Omental fat pad (tissue), 4 donors: Measurements from ENCODE around the gene MYO1F. TPM values are rescaled to one million over a fixed set of nuclear protein-coding genes. Genes with fewer than 3 reads are reported as not detected.

Experiments
- ATAC-seq: fragments of 150-250 bp; one replicate; pipeline ENCODE4 v1.9.1; 2016; ENCODE audit warnings: mild to moderate bottlenecking, moderate library complexity; ENCODE audit not compliant: low FRiP score
- DNase-seq: peaks from one replicate; pipeline ENCODE4 v3.0.0-alpha.2; 2019; ENCODE audit warnings: low spot score
- CTCF ChIP-seq, 3 donors: fragments of 450-650 bp; IDR thresholded peaks; one replicate each; pipeline ENCODE4 v1.5.1; 2016 to 2017; ENCODE audit warnings: antibody characterized with exemption in 3 of 3, mild to moderate bottlenecking in 3 of 3, moderate library complexity in 2 of 3
- total RNA-seq, 4 donors: library from RNA; depleted of rRNA; stranded (reverse); fragments of >200 nt; gene quantifications; one replicate each; pipeline ENCODE4 v1.1.0, GENCODE V29; 2016

Gene MYO1F
- total RNA-seq, 4 donors from 2014 or later, result 13.9 to 86.7 (median 39.9) TPM

GRCh38 chr19:8585894-8586750 is 8.9 kb upstream of the MYO1F start:
- peak; percentile 12 for ATAC-seq
- no peak for TF ChIP-seq CTCF (IDR thresholded peaks at IDR 0.05)
- DNase-seq, result peak; percentile 29

DNA sequence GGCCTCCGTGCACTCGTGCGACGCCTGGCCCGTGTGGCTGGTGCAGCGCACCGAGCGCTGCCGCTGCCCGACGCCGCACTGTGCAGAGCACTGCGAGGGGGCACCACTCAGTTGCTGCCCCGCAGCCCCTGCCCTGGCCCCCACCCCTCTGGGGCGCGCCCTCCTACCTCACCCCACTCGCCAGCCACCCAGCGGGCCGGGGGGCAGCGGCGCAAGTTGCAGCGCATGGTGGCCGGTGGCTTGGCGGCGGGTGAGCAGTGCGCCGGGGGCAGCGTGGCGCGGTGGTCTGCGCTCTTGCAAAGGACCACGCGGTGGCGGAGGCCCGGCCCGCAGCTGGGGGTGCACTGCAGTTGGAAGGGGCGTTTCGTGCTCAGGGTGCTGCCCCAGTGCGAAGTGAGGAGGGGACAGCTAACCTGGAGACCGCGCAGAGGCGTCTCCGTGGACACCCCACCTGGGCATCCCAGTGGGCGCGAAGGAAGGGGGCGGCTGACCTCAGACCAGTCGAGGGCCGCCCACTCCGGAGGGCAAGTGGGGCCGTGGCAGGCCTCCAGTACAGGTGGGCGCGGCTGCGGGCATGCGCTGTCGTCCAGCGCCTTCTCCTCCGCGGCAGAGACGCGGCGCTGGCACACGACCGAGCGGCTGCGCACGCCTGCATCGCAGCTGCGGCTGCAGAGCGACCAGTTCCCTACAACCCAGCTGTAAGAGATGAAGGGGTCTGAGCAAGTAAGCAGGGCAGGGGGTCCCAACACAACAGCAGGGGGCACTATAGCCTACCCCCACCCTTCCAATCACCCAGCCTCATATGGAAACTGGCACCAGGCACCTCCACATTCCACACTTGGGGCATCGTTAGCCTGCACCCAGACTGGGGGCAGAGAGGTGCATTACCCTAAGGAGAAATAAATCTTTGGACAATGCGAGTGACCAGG is 8.0 kb upstream of the MYO1F start:
- DNase-seq, result no peak
- TF ChIP-seq CTCF (IDR thresholded peaks at IDR 0.05), result no peak
- peak; percentile 25 for ATAC-seq

- TF ChIP-seq CTCF (IDR thresholded peaks at IDR 0.05), result peak in 2 of 3 donors; percentile 72 to 97
- ATAC-seq (peak; percentile 49), DNase-seq (peak; percentile 81)
Observed at GRCh38 chr19:8580710-8581281, 3.6 kb upstream of the MYO1F start.

DNA sequence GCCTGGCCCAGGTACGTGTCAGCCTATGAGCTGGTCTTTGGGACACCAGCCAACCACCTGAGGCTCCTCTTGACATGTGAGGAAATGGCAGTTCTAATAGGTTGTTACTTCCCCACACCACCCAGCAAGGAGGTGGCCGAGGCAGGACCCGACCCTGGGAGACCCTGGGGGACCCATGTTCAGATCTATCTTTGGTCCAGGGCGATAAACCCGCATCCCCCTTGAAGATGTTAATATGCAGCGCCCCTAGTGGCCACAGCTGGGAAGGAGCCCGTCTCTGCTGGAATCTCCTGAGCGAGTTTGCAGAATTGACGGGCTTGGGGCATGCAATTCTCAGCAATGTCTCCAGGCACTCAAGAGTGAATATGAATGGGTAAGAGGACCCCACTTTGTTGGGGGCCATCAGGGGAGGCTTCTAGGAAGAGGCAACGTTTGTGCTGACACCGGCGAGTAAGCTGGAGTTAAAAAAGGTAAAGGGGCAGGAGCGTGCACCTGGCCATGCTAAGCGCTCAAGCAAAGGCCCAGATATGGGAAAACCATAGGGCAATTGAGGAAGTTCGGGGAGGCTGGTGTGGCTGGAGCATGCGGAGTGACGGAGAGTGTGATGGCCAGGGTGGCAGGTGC is 1.5 kb upstream of the MYO1F start:
- peak in 1 of 3 donors; percentile 75 for TF ChIP-seq CTCF (IDR thresholded peaks at IDR 0.05)
- DNase-seq (peak; percentile 93), ATAC-seq (no peak)

GRCh38 chr19:8577741-8578140 is 499 bp upstream of the MYO1F start:
- no peak for ATAC-seq
- no peak for TF ChIP-seq CTCF (IDR thresholded peaks at IDR 0.05)
- no peak for DNase-seq

DNA sequence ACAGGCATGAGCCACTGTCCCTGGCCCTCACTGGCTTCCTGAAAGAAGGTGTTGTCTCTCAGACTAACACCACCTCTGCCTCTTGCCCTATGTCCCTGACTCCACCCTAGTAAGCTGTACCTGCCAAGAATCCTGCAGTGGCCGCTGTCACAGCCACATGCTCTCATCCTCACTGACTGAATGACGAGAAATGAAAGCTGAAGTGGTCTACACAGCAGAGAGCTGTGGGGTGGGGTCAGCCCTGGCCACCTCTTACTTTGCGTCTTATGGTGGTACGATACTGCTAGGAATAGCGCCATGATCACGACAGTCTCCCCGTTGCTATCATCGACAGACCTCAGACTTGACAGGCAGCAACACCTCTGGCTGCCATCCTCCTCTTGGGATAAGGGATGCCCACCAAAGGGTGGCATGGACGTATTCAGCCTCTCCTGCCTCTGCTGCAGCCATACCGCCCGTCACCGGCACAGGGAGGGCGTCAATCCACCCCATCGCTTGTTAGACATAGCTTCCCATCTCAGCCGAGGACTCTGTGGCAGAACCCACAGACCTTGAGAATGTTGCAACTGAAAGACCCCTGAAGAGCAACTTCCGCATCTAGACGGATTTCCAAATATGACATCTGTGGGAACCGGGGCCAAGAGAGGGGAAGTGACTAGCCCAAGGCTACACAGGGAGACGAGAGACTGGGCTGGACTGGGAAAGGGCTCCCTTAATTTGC is 809 bp downstream of the MYO1F start:
- no peak for ATAC-seq
- TF ChIP-seq CTCF (IDR thresholded peaks at IDR 0.05), result no peak
- no peak for DNase-seq
